Stimulated activated CD4-positive, alpha-beta T cell treated with anti-CD3 and anti-CD28 coated beads, Interleukin-12 subunit alpha, Interleukin-12 subunit beta, amount 100 ng/mL, for 4 hours (primary cell): ENCODE data around the gene GJB1.
A peak's percentile ranks its signal among the peaks of the same experiment; 100 is the strongest.
"Not testable (repeated sequence)": the region's sequence is repeated elsewhere in the genome, so short reads cannot be mapped to it uniquely, and the experiment has no call there.

Source experiments
- DNase-seq: peaks from one replicate; pipeline ENCODE4 v3.0.0-alpha.2; 2020

GJB1 gene

DNA sequence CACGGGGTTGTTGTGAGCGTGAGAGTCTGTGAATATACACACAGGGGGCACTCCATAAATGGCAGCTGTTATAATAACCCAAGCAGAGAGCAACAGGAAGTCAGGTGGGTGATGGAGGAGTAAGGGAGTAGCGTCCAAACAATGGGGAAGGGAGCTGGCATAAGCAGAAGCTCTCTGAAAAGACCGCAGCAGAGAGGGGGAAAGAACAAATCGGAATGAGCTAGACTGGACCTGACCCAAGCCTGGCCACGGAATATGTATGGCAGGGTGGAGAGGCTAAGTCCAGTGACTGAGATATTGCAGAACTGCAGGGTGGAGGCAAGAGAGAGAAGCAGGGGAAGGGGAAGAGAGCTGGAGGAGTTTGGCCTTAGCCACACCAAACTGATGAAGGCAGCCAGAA lies 6.5 kb upstream of the GJB1 start:
- no peak for DNase-seq

DNA sequence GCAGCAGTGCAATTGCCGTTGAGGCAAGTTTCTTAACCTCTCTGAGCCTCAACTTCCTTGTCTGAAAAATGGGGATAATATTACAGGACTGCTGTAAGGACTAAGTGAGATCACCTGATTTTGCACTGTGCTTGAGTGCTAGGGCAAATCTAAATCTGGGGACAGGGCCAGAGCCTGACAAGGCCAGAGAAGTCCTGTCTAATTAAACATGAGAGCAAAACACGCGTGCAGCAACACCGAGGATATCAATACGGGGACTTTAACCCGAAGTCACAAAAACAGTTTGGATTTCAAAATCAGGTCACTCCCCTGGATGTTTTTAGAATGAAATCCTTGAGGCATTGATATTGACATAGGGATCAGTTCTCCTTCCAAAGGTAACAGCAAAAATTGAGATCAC lies 5.7 kb upstream of the GJB1 start:
- no peak for DNase-seq

DNA sequence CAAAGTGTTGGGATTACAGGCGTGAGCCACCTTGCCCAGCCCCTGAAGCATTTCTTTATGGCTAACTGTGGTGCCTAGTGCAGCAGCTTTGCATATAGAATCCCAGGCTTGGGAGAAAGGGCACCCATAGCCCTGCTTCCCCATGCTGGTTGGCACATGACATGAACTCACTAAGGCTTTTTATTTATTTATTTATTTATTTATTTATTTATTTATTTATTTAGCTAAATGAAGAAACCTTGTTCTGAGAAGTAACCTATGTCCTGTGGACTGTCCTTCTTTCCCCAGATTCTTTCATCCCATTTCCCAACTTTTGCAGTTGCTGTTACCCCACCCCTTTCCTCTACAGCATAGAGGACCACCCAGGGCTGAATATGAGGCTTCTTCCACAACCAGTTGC lies 1.9 kb upstream of the GJB1 start:
- no peak for DNase-seq

DNA sequence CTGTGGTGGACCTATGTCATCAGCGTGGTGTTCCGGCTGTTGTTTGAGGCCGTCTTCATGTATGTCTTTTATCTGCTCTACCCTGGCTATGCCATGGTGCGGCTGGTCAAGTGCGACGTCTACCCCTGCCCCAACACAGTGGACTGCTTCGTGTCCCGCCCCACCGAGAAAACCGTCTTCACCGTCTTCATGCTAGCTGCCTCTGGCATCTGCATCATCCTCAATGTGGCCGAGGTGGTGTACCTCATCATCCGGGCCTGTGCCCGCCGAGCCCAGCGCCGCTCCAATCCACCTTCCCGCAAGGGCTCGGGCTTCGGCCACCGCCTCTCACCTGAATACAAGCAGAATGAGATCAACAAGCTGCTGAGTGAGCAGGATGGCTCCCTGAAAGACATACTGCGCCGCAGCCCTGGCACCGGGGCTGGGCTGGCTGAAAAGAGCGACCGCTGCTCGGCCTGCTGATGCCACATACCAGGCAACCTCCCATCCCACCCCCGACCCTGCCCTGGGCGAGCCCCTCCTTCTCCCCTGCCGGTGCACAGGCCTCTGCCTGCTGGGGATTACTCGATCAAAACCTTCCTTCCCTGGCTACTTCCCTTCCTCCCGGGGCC lies 1.2 kb downstream of the GJB1 start:
- no peak for DNase-seq

DNA sequence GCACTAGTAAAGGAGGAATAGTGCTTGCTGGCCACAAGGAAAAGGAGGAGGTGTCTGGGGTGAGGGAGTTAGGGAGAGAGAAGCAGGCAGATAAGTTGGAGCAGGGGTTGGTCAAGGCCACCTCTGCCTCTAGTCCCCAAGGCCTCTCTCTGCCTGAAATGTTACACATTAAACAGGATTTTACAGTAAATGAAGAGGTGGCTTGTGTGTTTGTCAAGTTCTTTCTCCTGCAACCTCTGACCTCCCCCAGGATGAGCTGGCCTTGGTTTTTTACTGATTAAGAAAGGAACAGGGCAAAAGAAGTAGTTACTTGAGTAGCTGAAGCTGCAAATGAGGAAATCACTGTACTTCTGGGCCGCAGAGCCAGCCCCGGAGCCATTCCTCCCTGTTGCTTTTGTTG lies 2.0 kb downstream of the GJB1 start:
- DNase-seq = no peak

DNA sequence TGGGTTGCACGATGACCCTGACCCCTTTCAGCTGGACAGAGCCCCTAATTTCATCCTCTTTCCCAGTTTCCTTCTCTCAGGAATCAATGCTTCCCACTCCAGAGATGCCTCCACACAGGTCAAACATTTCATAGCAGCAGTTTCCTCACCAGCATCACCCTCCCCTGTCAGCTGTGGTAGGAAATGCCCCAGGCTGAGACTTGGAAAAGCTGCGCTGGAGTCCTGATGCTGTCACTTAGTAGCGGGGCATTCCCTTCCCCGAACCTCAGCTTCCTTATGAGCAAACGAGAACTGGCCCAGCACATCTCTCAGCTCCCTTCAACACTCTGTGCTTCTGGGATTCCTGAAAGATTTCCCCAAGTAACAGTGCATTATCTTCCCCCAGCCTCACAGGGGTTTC lies 2.7 kb downstream of the GJB1 start:
- DNase-seq = no peak

DNA sequence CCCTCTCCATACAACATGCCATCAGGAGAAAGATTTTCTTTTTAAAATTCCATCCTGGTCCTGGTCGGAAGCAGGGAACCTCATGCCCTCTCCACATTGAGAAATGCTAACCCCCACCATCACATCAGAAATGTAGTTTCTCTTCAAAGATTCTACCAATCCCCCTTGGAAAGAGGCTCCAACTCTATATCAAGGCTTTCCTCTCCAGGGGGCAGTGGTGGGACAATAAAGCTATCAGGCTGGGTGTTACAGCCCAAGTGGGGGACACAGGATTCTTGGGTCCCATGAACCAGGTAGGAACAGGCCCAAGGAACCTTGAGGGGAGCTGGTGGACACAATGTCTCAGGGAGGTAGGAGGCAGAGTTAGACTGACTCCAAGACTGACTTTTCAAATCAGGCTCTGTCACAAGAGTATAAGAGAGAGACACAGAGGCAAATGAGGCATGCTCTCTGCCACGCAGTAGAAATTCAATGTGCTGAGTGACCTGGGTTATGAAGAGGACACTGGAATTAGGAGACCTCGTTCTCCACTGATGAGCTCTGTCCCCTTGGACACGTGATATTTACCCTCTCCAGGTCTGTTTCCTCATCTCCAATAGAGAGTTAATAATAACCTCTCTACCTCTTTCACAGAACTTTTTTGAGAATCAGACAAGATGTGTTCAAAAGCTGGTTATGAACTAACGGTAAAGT lies 4.5 kb downstream of the GJB1 start:
- DNase-seq = no peak

DNA sequence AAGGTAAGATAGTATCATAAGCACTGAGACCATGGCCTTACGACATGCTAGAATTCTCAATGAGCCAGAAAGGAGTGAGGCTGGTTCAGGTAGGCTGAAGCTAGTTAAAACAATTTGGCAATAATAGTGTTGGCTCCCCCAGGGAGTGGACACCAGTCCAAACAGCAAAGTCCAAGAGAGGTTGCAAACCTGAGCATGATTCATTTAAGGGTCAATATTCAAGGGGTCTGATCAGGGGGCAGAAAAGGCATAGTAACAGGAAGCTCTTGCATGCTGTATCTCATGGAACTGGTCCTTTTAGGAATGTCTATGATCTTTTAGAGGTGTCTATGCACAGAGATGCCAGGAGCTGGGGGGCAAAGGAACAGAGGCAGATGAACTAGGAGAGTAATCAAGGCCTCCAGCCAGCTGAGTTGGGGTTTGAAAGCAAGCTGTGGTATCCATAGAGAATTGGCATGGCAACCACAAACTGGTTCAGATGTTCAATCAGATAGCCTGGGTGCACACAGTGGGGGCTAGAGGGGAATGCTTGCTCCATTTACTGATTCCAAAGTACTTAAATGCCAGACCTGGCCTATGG lies 5.1 kb downstream of the GJB1 start:
- no peak for DNase-seq

DNA sequence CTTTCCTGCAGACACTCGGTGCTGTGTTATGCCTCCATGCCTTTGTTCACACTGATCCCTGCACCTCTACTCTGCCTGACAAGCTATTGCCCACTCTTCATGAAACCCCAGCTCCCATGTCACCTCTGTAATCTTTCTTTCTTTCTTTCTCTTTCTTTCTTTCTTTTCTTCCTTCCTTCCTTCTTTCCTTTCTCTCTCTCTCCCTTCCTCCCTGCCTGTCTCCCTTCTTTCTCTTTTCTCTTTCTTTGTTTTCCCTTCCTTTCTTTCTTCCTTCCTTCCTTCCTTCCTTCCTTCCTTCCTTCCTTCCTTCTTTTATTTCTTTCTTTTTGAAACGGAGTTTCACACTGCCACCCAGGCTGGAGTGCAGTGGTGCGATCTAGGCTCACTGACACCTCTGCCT lies 12.5 kb downstream of the GJB1 start:
- no peak for DNase-seq

DNA sequence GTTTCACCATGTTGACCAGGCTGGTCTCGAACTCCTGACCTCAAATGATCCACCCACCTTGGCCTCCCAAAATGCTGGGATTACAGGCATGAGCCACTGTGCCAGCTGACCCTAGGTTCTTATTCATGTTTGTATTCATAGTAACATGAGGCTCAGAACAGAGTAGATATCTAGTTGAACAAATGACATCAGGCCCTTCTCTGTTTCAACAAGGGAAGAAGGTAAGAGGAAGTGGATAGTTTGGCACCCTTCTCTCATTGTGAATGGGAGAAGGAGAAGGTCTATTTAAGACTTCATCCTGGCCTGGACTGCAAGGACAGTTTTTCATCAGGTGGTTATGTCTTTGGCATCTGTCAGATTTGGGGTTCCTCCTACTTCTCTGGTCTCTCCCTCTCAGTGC lies 13.8 kb downstream of the GJB1 start:
- no peak for DNase-seq

DNA sequence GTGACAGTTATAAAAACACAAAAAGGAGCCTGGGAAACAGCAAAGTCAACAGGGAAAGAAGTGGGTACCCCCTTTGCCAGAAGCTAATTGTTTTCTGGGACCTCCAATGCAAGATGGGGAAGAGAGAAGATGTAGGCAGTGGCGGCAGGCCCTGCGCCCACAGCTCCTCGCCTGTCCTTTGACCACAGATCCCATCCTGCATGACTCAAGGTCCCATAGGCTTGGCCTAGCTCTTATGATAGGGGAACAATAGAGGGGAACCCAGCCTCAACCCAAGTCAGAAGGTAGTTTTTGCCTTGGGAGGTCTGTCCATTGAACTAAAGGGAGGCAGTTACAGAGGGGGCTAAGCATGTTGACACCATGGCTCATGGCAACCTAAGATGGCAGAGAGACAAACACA lies 16.8 kb downstream of the GJB1 start:
- no peak for DNase-seq

DNA sequence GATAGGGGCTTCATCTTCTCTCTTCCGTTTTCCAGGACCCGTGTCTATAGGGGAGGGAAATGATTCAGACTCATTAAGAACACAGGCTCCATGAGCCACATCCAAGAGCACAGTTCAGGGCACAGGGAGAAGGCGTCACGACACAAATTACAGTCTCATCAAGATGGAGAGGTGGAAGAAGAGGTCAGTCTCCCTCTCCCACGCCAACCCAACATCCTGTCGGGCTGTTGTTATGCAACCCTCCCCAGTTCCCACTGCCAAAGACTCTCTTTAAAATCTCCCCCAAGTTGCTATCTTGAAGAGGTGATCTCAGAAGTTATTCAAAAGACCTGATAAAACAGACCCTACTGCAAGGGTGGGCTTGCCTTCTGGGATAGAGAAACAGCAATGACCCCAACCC lies 18.3 kb downstream of the GJB1 start:
- no peak for DNase-seq

DNA sequence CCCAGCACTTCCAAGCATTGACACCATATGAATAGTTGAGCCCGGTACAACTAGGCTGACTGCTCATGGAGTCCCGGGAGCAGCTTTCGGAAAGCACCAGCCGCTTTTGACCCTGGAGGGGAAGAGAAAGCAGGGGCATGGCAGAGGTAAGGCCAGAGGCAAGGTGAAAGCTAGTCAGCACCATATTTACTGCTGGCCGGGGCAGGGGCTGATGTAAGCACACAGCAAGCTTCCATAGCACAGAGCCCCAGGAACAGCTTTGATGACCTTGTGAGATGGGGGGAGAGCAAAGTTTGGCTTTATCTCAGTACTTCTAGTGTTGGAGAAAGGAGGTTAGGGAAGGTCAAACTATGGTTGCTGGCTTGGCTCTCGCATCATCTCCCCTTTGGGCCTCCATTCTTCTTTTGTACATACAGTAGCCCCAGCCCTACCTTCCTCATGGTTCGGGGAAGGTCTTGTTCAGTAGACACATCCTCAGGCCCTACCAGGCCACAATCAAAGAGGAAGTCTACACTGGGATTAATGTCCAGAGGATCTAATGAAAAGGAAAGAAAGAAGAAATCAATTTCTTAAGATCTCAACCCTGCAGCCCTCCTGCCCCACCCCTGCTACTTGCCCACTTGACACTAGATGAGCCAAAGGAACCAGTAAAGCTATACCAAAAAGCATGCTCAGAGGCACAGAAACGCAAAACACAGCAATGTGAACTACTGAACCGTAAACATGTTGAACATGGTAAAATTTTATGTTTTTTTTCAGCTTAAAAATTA lies 21.5 kb downstream of the GJB1 start:
- DNase-seq = no peak

DNA sequence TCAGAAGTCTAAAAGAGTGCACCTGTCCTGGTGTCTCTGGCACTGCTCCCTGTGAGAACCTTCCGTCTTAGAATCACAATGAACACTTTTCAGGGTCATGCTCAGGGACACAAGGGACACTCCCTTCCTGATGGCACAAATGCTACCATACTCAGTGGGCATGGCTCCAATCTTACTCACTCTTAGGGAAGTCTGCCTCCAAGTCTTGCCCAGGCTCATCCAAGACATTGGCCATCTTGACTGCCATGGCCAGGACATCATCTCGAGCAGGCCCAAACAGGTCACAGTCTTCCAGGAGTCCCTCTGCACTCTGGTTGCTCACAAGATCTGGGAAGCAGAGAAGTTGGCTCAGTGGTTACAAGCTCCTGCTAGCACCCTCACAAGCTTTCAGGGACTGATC lies 22.1 kb downstream of the GJB1 start:
- no peak for DNase-seq

DNA sequence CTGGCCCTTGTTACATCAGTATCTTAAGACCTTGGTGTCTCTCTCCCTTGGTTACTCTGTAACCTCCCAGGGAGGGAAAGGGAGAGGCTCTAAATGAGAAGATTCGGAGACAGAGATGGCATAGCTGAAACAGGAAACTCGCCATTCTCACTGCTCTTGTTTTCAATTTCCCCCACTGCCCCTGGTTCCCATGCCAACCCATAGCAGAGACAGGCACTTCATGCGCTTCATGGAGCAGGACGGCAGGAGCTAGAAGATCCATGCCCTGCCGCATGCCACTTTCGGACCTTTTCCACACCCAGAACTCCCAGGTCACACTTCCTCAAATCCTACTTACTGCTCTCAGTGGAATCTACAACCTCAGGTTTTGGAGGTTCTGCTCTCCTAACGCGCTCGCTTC lies 27.8 kb downstream of the GJB1 start:
- DNase-seq = no peak

DNA sequence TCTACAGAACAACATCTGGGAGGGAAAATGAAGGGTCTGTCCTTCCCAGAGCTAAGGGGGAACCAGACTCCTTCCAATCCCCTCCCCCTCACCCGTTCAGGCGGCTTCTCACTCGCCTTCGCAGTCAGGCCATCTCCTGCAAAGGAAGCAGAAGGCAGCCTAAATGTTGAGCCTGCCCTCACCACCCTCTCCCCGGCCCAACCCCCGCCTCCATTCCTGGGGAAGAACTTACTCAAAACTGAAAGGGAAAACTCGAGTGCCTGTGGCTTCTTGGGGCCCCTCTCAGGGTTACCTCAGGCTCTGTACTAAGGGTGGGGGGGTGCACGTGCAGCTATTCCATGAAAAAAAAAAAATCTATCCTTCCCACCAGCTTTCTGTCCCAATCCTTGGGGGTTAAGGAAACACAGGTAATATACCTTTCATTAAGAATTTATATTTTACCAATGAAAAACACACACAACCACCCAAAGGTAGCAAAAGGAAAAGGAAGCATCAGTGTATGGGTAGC lies 28.5 kb downstream of the GJB1 start:
- DNase-seq = peak; percentile 25

DNA sequence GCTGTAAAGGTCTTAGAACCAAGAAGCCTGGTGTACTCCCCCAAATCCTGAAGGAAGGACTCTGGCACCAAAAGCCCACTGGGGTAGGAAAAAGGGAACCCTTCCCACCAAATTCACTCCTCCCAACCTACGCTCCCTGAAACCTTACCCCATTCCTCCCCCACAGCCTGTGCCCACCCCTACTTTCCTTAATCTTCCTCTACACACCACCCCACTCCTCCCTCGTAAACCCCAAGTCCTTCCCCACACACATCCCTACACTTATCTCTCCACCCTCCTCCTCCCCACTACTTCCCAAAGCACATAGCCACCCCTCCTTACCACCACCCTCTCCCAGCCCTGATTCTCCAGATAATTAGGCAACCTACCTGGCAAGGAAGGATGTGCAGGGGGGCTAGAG lies 29.2 kb downstream of the GJB1 start:
- DNase-seq = no peak

DNA sequence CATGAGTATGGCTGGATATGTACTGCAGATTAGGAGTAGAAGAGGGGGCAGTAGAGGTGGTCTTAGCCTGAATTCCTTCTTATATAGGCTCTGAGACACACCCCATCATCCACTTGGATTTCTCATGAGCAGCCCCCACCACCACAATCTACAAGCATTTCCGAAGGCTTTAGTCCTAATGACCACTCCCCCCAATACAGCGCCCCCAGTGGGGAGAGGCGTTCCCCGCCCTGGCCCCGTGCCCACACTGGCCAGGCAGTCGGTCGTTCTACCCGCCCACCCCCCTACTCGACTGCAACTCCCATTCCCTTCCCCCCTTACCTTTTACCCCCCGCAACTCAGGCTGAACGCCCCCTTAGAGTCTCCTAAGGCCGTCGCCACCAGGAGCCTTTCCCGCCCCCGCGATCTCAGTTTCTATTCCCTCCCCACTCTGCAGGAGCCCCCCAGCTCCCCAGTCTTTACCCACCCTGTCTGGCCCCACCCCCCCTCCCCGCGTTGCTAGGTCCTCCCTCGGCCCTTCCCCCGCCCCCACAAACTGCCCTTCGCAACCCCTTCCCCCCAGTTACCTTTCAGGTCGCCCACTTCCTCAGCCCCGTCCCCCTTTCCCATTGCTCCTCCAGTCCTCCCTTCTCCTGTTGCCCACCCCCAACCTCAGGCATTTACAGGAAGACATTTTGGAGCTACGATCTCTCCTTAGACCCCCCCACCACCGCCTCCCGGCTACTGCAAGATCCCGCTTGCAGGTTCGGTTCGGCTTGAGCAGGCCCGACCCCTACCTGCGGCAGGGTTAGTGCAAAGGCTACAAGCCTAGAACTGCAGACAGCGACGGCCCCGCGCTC lies 30.4 kb downstream of the GJB1 start:
- DNase-seq = peak; percentile 17

DNA sequence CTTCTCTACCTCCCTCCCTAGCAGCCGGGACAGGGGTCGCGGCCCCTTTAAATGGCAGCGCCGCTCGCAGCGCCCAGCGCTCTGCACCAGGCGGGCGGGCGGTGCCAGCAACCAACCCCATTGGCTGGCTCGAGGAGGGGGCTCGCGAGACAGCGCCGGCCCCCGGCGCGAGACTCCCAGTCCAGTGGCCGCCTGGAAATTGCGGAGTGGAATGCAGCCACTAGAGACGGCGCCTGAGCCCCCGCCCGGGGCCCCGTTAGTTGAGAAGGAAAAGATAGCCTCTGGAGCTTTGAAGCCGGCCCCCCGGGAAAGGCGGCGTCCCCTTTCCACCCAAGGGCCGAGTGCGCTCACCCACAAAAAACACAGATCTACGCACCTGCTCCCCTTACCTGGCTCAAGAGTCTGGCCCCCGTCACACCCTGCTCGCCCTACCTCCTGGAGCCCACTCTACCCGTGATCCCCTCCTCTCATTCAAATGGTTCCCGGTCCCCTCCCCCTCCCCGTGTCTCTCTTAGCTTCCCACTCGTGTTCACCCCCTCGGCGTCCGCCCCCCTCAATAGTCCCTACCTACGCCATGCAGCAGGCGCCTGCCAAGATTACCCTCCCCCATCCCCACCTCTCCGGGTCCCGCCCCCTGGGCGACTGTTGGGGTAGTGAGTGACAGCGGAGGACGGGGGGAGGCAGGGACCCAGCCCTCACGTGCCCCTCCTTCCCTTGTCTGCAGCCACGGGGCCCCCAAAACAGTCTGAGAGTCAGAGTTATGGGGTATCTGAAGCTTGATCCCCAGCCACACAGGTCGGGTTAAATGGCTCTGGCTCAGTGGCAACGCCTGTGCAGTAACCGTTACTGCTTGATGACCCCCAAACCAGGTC lies 31.3 kb downstream of the GJB1 start, which contains the start of gene ZMYM3:
Gene ZMYM3 (minus strand): TSS at position 49 of the 872 bp plus-strand sequence. CDS start 885 bp downstream, outside the sequence.
- DNase-seq = peak; percentile 67

DNA sequence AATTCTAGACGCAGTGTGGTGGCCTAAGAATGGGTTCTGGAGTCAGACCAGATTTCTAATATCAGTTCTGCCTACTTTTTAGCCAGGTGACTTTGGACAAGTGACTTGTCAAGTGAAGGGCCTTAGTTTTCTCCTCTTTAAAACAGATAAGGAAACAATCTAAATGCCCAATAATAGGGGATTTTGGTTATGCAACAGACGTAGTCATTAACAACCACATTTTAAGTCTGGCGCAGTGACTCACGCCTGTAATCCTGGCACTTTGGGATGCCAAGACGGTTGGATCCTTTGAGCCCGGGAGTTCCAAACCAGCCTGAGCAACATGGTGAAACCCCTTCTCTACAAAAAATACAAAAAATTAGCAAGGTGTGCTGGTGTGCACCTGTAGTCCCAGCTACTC lies 33.0 kb downstream of the GJB1 start:
- no peak for DNase-seq

DNA sequence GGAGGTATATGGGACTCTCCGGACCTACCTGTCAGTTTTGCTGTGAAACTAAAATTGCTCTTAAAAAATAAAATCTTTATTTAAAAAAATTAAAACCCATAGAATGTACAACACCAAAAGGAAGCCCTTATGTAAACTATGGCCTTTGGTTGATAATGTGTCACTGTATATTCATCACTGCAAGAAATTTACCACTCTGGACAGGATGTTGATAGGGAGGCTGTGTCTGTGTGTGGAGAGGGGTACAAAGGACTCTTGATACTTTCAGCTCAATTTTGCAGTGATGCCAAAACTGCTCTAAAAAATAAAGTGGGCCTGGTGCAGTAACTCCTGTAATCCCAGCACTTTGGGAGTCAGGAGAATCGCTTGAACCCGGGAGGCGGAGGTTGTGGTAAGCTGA lies 33.8 kb downstream of the GJB1 start:
- no peak for DNase-seq

DNA sequence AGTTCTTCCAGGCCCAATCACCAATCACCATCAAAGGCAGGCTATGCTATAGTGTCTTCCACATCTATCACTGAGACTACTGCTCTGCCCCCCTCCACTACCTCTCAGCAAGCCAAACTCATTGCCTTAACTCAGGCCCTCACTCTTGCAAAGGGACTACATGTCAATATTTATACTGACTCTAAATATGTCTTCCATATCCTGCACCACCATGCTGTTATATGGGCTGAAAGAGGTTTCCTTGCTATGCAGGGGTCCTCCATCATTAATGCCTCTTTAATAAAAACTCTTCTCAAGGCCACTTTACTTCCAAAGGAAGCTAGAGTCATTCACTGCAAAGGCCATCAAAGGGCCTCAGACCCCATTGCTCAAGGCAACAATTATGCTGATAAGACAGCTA lies 45.6 kb downstream of the GJB1 start:
- DNase-seq = not testable (repeated sequence)
